T47D (cell line): ENCODE data around the gene CD8A.

Experiments used
- DNase-seq, 2 experiments: peaks; one replicate each; pipeline versions ENCODE4 v3.0.0 to v3.0.0-alpha.2; 2011 to 2012; ENCODE audit warnings: low read depth in 1 of 2, low spot score in 1 of 2
- JUND ChIP-seq: IDR thresholded peaks from 2 replicates; pipeline ENCODE4 v1.6.1; 2012; ENCODE audit warnings: low read depth
- in situ Hi-C: cut with HindIII; loops from 2 replicates; pipeline ENCODE4 v1.10.0; 2016; ENCODE audit warnings: low sequenced_read_pairs, low pct_unique_long_range_greater_than_20kb

CD8A gene

GRCh38 chr2:86806059-86806857, 15.5 kb upstream of the CD8A start:
- in situ Hi-C loops: no loop called here
- no peak for TF ChIP-seq JUND
- no peak for DNase-seq

GRCh38 chr2:86800856-86801567, 10.3 kb upstream of the CD8A start:
- no peak for TF ChIP-seq JUND
- in situ Hi-C loops: no loop called here
- DNase-seq: no peak

GRCh38 chr2:86794861-86795260, 4.1 kb upstream of the CD8A start:
- no peak for TF ChIP-seq JUND
- in situ Hi-C loops: no loop called here
- no peak for DNase-seq

- TF ChIP-seq JUND: no peak
- no peak for DNase-seq
- in situ Hi-C loops: no loop called here
Observed at GRCh38 chr2:86793752-86794151, 3.0 kb upstream of the CD8A start.

- in situ Hi-C loops: no loop called here
- DNase-seq: no peak
- TF ChIP-seq JUND: no peak
Observed at GRCh38 chr2:86791573-86791972, 860 bp upstream of the CD8A start.

GRCh38 chr2:86790134-86790675, 508 bp downstream of the CD8A start:
- no peak for TF ChIP-seq JUND
- DNase-seq: no peak
- in situ Hi-C loops: no loop called here

- DNase-seq: no peak
- in situ Hi-C loops: no loop called here
- TF ChIP-seq JUND: no peak
Observed at GRCh38 chr2:86789687-86790133, 1.0 kb downstream of the CD8A start.

- no peak for TF ChIP-seq JUND
- DNase-seq: no peak
- in situ Hi-C loops: no loop called here
Observed at GRCh38 chr2:86788881-86789686, 1.6 kb downstream of the CD8A start.

- in situ Hi-C loops: no loop called here
- no peak for DNase-seq
- TF ChIP-seq JUND: no peak
Observed at GRCh38 chr2:86788165-86788564, 2.5 kb downstream of the CD8A start.

- no peak for DNase-seq
- TF ChIP-seq JUND: no peak
- in situ Hi-C loops: no loop called here
Observed at GRCh38 chr2:86787736-86788135, 3.0 kb downstream of the CD8A start.

- no peak for TF ChIP-seq JUND
- DNase-seq: no peak
- in situ Hi-C loops: no loop called here
Observed at GRCh38 chr2:86786001-86786536, 4.6 kb downstream of the CD8A start.

- in situ Hi-C loops: no loop called here
- no peak for DNase-seq
- no peak for TF ChIP-seq JUND
Observed at GRCh38 chr2:86785456-86785855, 5.3 kb downstream of the CD8A start.
